ENCODE data around the gene FGFR4. TPM values are rescaled to one million over a fixed set of nuclear protein-coding genes. Genes with fewer than 3 reads are reported as not detected.

FGFR4 gene
- total and polyA plus RNA-seq, 2 donors (not counting 1 experiment from before 2014, with no cell fraction given) = 1.2 to 2.7 TPM

DNA sequence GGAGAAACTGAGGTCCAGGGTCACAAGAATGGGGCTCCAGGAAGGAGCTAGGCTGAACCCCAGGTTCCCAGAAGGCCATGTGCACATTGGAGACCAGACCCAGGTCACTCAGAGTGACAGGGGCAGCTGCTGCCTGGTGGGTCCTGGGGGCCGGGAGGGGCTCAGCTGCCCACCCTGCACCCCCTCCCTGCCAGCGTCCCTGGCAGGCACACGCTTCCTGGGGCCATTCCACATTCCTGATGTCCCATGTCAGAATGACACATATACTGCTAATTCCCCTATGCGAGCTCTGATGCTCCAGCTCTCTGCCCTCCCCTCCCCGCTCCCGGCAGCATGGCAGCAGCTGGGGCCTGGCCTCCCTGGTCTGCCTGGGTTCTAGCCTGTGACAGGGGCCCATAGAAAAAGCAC lies 14.0 kb downstream of the FGFR4 start:
- H3K4me3 Mint-ChIP-seq = no peak overlapping the region
- peaks cover 7% of the 10 kb centered on the region for H3K27me3 Mint-ChIP-seq

More for the DNA sequence above, 14.0 kb downstream of the FGFR4 start:
- ChIA-PET POLR2A (no interaction called here), CTCF (interaction anchor here (0.8 kb wide), 1 partner anchor 11 kb away, joined by 3 read pairs; no protein-coding TSS in a partner anchor)
- no peak overlapping the region for H3K4me3 ChIP-seq (ENCODE audit: control extremely low read depth in 1 of 5, extremely low read depth in 1 of 5, insufficient read depth in 1 of 5, low read depth in 2 of 5, low read length in 4 of 5)
- no peaks in the 10 kb centered on the region for H4K20me1 ChIP-seq (ENCODE audit: control insufficient read depth, insufficient read depth, low read length, poor library complexity, severe bottlenecking)
- H3K9me3 ChIP-seq (ENCODE audit: control extremely low read depth in 1 of 3, control insufficient read depth in 2 of 3, insufficient read depth in 1 of 3, low read length in 2 of 3) = no peaks in the 10 kb centered on the region
- H3K27me3 ChIP-seq (replicated peaks in 1 of 4; ENCODE audit: control extremely low read depth in 1 of 4, control insufficient read depth in 3 of 4, insufficient read depth in 4 of 4, low read length in 3 of 4) = peaks cover 0 to 5% (median 0%) of the 10 kb centered on the region in 4 experiments
- no peak overlapping the region for H3K9ac ChIP-seq (ENCODE audit: low read length)
- no peak for ATAC-seq (ENCODE audit: low read depth)
- no peaks in the 10 kb centered on the region for H3K9me3 Mint-ChIP-seq (ENCODE audit: insufficient read depth)
- intact Hi-C loops (cut with micrococcal nuclease) = no loop called here
- no peak overlapping the region for H3K27ac Mint-ChIP-seq
- WGBS (ENCODE audit: insufficient coverage) = 96% methylated on average over 4 of the region's 6 CpGs
- H3K4me1 Mint-ChIP-seq = no peaks in the 10 kb centered on the region
- H2AFZ ChIP-seq (ENCODE audit: insufficient read depth, low read depth, low read length, poor library complexity, severe bottlenecking) = no peak overlapping the region
- DNase-seq = no peak
- no peaks in the 10 kb centered on the region for H3K79me2 ChIP-seq (ENCODE audit: control insufficient read depth, insufficient read depth, low read length)
- no peaks in the 10 kb centered on the region for H3K36me3 ChIP-seq (replicated peaks in 1 of 2; ENCODE audit: control extremely low read depth in 1 of 2, control insufficient read depth in 1 of 2, extremely low read depth in 1 of 2, insufficient read depth in 2 of 2, low read length in 1 of 2)
- TF ChIP-seq EZH2 (IDR thresholded peaks at IDR 0.05; ENCODE audit: borderline replicate concordance, insufficient read depth, low read depth, low read length, poor library complexity, severe bottlenecking) (no peak), CTCF (IDR thresholded peaks at IDR 0.05) (no peak)
- no peaks in the 10 kb centered on the region for H3K4me1 ChIP-seq (ENCODE audit: control insufficient read depth in 2 of 2, insufficient read depth in 2 of 2, low read length in 2 of 2)
- H3K27ac ChIP-seq (ENCODE audit: low read length in 2 of 2) = no peak overlapping the region
- H3K4me2 ChIP-seq (replicated peaks; ENCODE audit: low read depth, low read length, poor library complexity, severe bottlenecking) = no peak overlapping the region

All from B cell (primary cell).